Activated CD4-positive, alpha-beta T cell treated with anti-CD3 and anti-CD28 coated beads for 4 hours (primary cell): Measurements from ENCODE around the gene LTO1.

ENCODE experiments used
- DNase-seq, 2 donors: peaks; one replicate each; pipeline ENCODE4 v3.0.0-alpha.2; 2020

LTO1 gene

GRCh38 chr11:69674886-69675714 is at the start of gene LTO1:
Gene LTO1, minus strand, starts transcription at chr11:69675353. Its CDS starts 114 bp downstream, at chr11:69675239.
- peak; percentile 95 for DNase-seq

- DNase-seq: no peak
Measured at GRCh38 chr11:69721745-69722144, 46.6 kb upstream of the LTO1 start.

GRCh38 chr11:69721106-69721505 is 46.0 kb upstream of the LTO1 start:
- no peak for DNase-seq

- DNase-seq: no peak
Measured at GRCh38 chr11:69718912-69719311, 43.8 kb upstream of the LTO1 start.

- no peak for DNase-seq
Measured at GRCh38 chr11:69718147-69718546, 43.0 kb upstream of the LTO1 start.

- DNase-seq: no peak
Measured at GRCh38 chr11:69716891-69717747, 42.0 kb upstream of the LTO1 start.

GRCh38 chr11:69716099-69716498 is 40.9 kb upstream of the LTO1 start:
- DNase-seq: no peak

- DNase-seq: no peak
Measured at GRCh38 chr11:69715446-69715845, 40.3 kb upstream of the LTO1 start.

GRCh38 chr11:69711822-69712801 is 37.0 kb upstream of the LTO1 start:
- no peak for DNase-seq

GRCh38 chr11:69708736-69709401 is 33.7 kb upstream of the LTO1 start:
- no peak for DNase-seq

- DNase-seq: no peak
Measured at GRCh38 chr11:69707176-69707575, 32.0 kb upstream of the LTO1 start.

GRCh38 chr11:69705901-69706787 is 31.0 kb upstream of the LTO1 start:
- DNase-seq: no peak

- no peak for DNase-seq
Measured at GRCh38 chr11:69705351-69705811, 30.2 kb upstream of the LTO1 start.

- DNase-seq: no peak
Measured at GRCh38 chr11:69704508-69705253, 29.5 kb upstream of the LTO1 start.

- no peak for DNase-seq
Measured at GRCh38 chr11:69703768-69704507, 28.8 kb upstream of the LTO1 start, which contains the start of gene FGF19. Gene FGF19, minus strand, starts transcription at chr11:69704022. Its CDS starts 146 bp downstream, at chr11:69703876.

GRCh38 chr11:69703453-69703767 is 28.3 kb upstream of the LTO1 start:
- no peak for DNase-seq

- no peak for DNase-seq
Measured at GRCh38 chr11:69702769-69703452, 27.8 kb upstream of the LTO1 start.

- no peak for DNase-seq
Measured at GRCh38 chr11:69702239-69702691, 27.1 kb upstream of the LTO1 start.
